HepG2 (cell line): ENCODE measurements around the gene SECTM1. TPM values are rescaled to one million over a fixed set of nuclear protein-coding genes. Genes with fewer than 3 reads are reported as not detected.

ENCODE experiments used
- BRCA1 ChIP-seq: sonication (generic); formaldehyde crosslinking; IDR thresholded peaks from 2 replicates; pipeline ENCODE4 v1.4.0; 2020; ENCODE audit warnings: missing genetic modification reagents
- CCDC6 ChIP-seq: sonication (generic); formaldehyde crosslinking; IDR thresholded peaks from 2 replicates; pipeline ENCODE4 v1.8.1; 2022; ENCODE audit warnings: mild to moderate bottlenecking, missing genetic modification reagents, moderate library complexity
- EHMT2 ChIP-seq: fragments of 200-600 bp; sonication (generic); IDR thresholded peaks from 2 replicates; pipeline ENCODE4 v1.7.0; 2017; ENCODE audit warnings: antibody characterized with exemption, low read depth, low read length, borderline replicate concordance
- FOXJ3 ChIP-seq: sonication (generic); formaldehyde crosslinking; IDR thresholded peaks from 2 replicates; pipeline ENCODE4 v1.4.0; 2020; ENCODE audit warnings: missing genetic modification reagents, mild to moderate bottlenecking, borderline replicate concordance
- KLF6 ChIP-seq: IDR thresholded peaks from 2 replicates; pipeline ENCODE4 v1.8.0; 2016; ENCODE audit warnings: missing biosample characterization, missing genetic modification reagents
- MED8 ChIP-seq: sonication (generic); formaldehyde crosslinking; IDR thresholded peaks from 2 replicates; pipeline ENCODE4 v1.8.1; 2023; ENCODE audit warnings: mild to moderate bottlenecking, missing genetic modification reagents; ENCODE audit not compliant: insufficient replicate concordance
- SCMH1 ChIP-seq: sonication (generic); formaldehyde crosslinking; IDR thresholded peaks from 2 replicates; pipeline ENCODE4 v1.9.0; 2021; ENCODE audit warnings: missing genetic modification reagents, mild to moderate bottlenecking, borderline replicate concordance
- SKI ChIP-seq: fragments of 450-650 bp; IDR thresholded peaks from one replicate; pipeline ENCODE4 v1.6.1; 2018; ENCODE audit warnings: mild to moderate bottlenecking; ENCODE audit not compliant: partially characterized antibody
- SMAD1 ChIP-seq: sonication (generic); formaldehyde crosslinking; IDR thresholded peaks from 2 replicates; pipeline ENCODE4 v1.4.0; 2020; ENCODE audit warnings: missing genetic modification reagents, low read depth, mild to moderate bottlenecking, borderline replicate concordance
- TAF15 ChIP-seq: fragments of 200-400 bp; formaldehyde crosslinking; IDR thresholded peaks from one replicate; pipeline ENCODE4 v1.6.1; 2018; ENCODE audit warnings: mild to moderate bottlenecking, low read depth, low read length; ENCODE audit not compliant: poor library complexity, severe bottlenecking
- TEAD2 ChIP-seq: sonication (generic); formaldehyde crosslinking; IDR thresholded peaks from 2 replicates; pipeline ENCODE4 v1.9.0; 2021; ENCODE audit warnings: missing genetic modification reagents
- YEATS4 ChIP-seq: sonication (generic); formaldehyde crosslinking; IDR thresholded peaks from 2 replicates; pipeline ENCODE4 v1.4.0; 2020; ENCODE audit warnings: missing genetic modification reagents, borderline replicate concordance
- ZFP37 ChIP-seq: sonication (generic); formaldehyde crosslinking; IDR thresholded peaks from 2 replicates; pipeline ENCODE4 v1.4.0; 2020; ENCODE audit warnings: missing genetic modification reagents, borderline replicate concordance
- ZNF124 ChIP-seq: sonication (generic); formaldehyde crosslinking; IDR thresholded peaks from 2 replicates; pipeline ENCODE4 v1.4.0; 2020; ENCODE audit warnings: missing genetic modification reagents
- ZNF546 ChIP-seq: sonication (generic); formaldehyde crosslinking; conservative IDR thresholded peaks from 2 replicates; pipeline ENCODE4 v1.8.1; 2023; ENCODE audit warnings: mild to moderate bottlenecking, missing genetic modification reagents
- ZNF577 ChIP-seq: sonication (generic); formaldehyde crosslinking; IDR thresholded peaks from 2 replicates; pipeline ENCODE4 v1.4.0; 2020; ENCODE audit warnings: mild to moderate bottlenecking, low read depth, missing genetic modification reagents, borderline replicate concordance
- ZNF674 ChIP-seq: sonication (generic); formaldehyde crosslinking; IDR thresholded peaks from 2 replicates; pipeline ENCODE4 v1.5.0; 2020; ENCODE audit warnings: low read depth, mild to moderate bottlenecking, missing genetic modification reagents
- ZSCAN20 ChIP-seq: sonication (generic); formaldehyde crosslinking; IDR thresholded peaks from 2 replicates; pipeline ENCODE4 v1.4.0; 2020; ENCODE audit warnings: missing genetic modification reagents, mild to moderate bottlenecking, borderline replicate concordance
- polyA plus RNA-seq, 8 experiments: library from polyadenylated mRNA; depleted of rRNA in 3 of 8; stranded (reverse) in 7 of 8; unstranded in 1 of 8; fragments of >200 nt; fragmentation: Illumina TruSeq in 4 of 8; extraction: Trizol in 4 of 8; gene quantifications; 2 replicates each; pipeline versions ENCODE4 v1.2.1 to v1.2.3, GENCODE V29; 2011 to 2016; ENCODE audit warnings: low read depth in 4 of 8, missing spikeins in 1 of 8, mixed read lengths in 1 of 8; ENCODE audit not compliant: insufficient read depth in 1 of 8
- total RNA-seq, 5 experiments: library from RNA; depleted of rRNA; stranded (reverse); fragments of >200 nt; fragmentation: Illumina TruSeq; extraction: Trizol; gene quantifications; 2 replicates each; pipeline ENCODE4 v1.2.3, GENCODE V29; 2016; ENCODE audit warnings: low read depth in 1 of 5
- TF ChIP-seq, protein P1 (sequence below): sonication (generic); formaldehyde crosslinking; conservative IDR thresholded peaks from 2 replicates; pipeline ENCODE4 v1.8.1; 2023; ENCODE audit warnings: missing genetic modification reagents
- TF ChIP-seq, protein P2 (sequence below): sonication (generic); formaldehyde crosslinking; IDR thresholded peaks from 2 replicates; pipeline ENCODE4 v1.4.0; 2020; ENCODE audit warnings: missing genetic modification reagents
- TF ChIP-seq, protein P3 (sequence below): fragments of 450-650 bp; IDR thresholded peaks from 2 replicates; pipeline ENCODE4 v1.6.1; 2017
- TF ChIP-seq, protein P4 (sequence below): sonication (generic); formaldehyde crosslinking; IDR thresholded peaks from 2 replicates; pipeline ENCODE4 v1.4.0; 2020; ENCODE audit warnings: mild to moderate bottlenecking, missing genetic modification reagents
- TF ChIP-seq, protein P5 (sequence below): sonication (generic); formaldehyde crosslinking; IDR thresholded peaks from 2 replicates; pipeline ENCODE4 v1.4.0; 2020; ENCODE audit warnings: missing genetic modification reagents, mild to moderate bottlenecking, borderline replicate concordance

Gene SECTM1
- total and polyA plus RNA-seq, 2 of the 13 experiments (the other 11 are each of a cell fraction or from before 2014, with no cell fraction given): 3.5 to 5.3 TPM

DNA sequence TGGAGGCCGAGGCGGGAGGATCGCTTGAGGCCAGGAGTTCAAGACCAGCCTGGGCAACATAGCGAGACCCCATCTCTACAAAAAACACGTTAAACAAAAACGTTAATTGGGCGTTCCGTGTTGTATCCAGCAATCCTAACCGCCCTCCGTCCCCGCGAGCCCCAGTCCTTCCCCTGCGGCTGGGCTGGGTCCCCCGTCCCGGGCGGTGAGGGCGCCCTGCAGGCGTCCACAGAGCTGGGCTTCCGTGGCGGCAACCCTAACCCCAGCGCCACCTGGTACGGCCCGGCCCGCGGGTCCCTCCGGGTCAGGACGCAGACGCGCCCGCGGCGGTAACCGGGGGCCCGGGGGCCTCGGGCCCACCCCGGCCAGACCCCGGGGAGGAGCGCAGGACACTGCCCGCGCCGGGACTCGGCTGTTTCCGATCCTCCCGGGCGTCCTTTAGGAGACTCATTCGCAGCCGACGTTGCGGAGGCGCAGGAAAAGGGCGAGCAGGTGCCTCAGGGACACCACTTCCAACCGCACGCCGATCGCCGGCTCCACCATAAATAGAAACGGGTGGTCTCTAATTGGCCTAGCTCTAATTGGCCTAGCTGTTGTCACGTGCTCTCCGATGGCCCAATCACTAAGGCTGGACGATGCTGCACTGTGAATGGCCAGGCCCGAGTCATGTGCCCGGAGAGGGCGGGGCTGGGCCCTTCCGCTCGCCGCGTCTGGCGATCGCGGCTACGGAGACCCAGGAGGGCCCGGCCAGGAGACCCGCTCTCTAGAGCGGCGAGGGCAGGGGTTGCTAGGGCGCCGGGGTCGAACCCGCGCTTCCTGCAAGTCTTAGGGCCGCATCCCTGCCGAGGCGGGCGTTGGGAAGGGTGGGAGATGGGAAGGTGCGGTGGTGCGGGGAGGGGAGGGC lies 41.1 kb downstream of the SECTM1 start (continued):
- peak; percentile 17; the same call in 1 of the 2 replicates for TF ChIP-seq ZFP37 (CRISPR knock-in tag)
- TF ChIP-seq ZNF124: peak; percentile 89; the same call in 1 of the 2 replicates
- no peak for TF ChIP-seq TAF15
- TF ChIP-seq SCMH1 (CRISPR knock-in tag): no peak
- no peak for TF ChIP-seq MED8
- TF ChIP-seq BRCA1 (CRISPR knock-in tag): no peak
- TF ChIP-seq, protein P1, sequence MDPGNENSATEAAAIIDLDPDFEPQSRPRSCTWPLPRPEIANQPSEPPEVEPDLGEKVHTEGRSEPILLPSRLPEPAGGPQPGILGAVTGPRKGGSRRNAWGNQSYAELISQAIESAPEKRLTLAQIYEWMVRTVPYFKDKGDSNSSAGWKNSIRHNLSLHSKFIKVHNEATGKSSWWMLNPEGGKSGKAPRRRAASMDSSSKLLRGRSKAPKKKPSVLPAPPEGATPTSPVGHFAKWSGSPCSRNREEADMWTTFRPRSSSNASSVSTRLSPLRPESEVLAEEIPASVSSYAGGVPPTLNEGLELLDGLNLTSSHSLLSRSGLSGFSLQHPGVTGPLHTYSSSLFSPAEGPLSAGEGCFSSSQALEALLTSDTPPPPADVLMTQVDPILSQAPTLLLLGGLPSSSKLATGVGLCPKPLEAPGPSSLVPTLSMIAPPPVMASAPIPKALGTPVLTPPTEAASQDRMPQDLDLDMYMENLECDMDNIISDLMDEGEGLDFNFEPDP: 0 out of 2 replicates have a peak, but pooled peaks have one; percentile 7
- TF ChIP-seq EHMT2: no peak
- TF ChIP-seq TEAD2 (CRISPR knock-in tag): no peak
- peak; percentile 95 for TF ChIP-seq KLF6 (CRISPR knock-in tag)
- peak; percentile 85; the same call in 1 of the 2 replicates for TF ChIP-seq SMAD1 (CRISPR knock-in tag)
- TF ChIP-seq, protein P2, sequence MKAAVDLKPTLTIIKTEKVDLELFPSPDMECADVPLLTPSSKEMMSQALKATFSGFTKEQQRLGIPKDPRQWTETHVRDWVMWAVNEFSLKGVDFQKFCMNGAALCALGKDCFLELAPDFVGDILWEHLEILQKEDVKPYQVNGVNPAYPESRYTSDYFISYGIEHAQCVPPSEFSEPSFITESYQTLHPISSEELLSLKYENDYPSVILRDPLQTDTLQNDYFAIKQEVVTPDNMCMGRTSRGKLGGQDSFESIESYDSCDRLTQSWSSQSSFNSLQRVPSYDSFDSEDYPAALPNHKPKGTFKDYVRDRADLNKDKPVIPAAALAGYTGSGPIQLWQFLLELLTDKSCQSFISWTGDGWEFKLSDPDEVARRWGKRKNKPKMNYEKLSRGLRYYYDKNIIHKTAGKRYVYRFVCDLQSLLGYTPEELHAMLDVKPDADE: no peak
- TF ChIP-seq, protein P3, sequence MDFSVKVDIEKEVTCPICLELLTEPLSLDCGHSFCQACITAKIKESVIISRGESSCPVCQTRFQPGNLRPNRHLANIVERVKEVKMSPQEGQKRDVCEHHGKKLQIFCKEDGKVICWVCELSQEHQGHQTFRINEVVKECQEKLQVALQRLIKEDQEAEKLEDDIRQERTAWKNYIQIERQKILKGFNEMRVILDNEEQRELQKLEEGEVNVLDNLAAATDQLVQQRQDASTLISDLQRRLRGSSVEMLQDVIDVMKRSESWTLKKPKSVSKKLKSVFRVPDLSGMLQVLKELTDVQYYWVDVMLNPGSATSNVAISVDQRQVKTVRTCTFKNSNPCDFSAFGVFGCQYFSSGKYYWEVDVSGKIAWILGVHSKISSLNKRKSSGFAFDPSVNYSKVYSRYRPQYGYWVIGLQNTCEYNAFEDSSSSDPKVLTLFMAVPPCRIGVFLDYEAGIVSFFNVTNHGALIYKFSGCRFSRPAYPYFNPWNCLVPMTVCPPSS: no peak
- TF ChIP-seq, protein P4, sequence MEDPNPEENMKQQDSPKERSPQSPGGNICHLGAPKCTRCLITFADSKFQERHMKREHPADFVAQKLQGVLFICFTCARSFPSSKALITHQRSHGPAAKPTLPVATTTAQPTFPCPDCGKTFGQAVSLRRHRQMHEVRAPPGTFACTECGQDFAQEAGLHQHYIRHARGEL: no peak
- peak; percentile 73 for TF ChIP-seq SKI
- no peak for TF ChIP-seq CCDC6 (CRISPR knock-in tag)
- TF ChIP-seq, protein P5, sequence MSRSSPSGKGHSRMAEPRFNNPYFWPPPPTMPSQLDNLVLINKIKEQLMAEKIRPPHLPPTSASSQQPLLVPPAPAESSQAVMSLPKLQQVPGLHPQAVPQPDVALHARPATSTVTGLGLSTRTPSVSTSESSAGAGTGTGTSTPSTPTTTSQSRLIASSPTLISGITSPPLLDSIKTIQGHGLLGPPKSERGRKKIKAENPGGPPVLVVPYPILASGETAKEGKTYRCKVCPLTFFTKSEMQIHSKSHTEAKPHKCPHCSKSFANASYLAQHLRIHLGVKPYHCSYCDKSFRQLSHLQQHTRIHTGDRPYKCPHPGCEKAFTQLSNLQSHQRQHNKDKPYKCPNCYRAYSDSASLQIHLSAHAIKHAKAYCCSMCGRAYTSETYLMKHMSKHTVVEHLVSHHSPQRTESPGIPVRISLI (CRISPR knock-in tag): no peak
- no peak; the same call in 1 of the 2 replicates for TF ChIP-seq ZSCAN20 (CRISPR knock-in tag)
- no peak for TF ChIP-seq ZNF674 (CRISPR knock-in tag)
- 0 out of 2 replicates have a peak, but pooled peaks have one; percentile 66 for TF ChIP-seq ZNF546 (CRISPR knock-in tag)
- no peak for TF ChIP-seq FOXJ3 (CRISPR knock-in tag)
- TF ChIP-seq YEATS4 (CRISPR knock-in tag): peak; percentile 57; the same call in 1 of the 2 replicates
- TF ChIP-seq ZNF577: no peak
